Activated CD4-positive, CD25-positive, alpha-beta regulatory T cell treated with anti-CD3 and anti-CD28 coated beads, Interleukin-2, amount 50 U/mL, for 72 hours (primary cell): ENCODE measurements around the gene PRKAG2.
A peak's percentile ranks its signal among the peaks of the same experiment; 100 is the strongest.
"Not testable (repeated sequence)": the region's sequence is repeated elsewhere in the genome, so short reads cannot be mapped to it uniquely, and the experiment has no call there.

ENCODE experiments used
- DNase-seq: peaks from one replicate; pipeline ENCODE4 v3.0.0; 2021

Gene PRKAG2

DNA sequence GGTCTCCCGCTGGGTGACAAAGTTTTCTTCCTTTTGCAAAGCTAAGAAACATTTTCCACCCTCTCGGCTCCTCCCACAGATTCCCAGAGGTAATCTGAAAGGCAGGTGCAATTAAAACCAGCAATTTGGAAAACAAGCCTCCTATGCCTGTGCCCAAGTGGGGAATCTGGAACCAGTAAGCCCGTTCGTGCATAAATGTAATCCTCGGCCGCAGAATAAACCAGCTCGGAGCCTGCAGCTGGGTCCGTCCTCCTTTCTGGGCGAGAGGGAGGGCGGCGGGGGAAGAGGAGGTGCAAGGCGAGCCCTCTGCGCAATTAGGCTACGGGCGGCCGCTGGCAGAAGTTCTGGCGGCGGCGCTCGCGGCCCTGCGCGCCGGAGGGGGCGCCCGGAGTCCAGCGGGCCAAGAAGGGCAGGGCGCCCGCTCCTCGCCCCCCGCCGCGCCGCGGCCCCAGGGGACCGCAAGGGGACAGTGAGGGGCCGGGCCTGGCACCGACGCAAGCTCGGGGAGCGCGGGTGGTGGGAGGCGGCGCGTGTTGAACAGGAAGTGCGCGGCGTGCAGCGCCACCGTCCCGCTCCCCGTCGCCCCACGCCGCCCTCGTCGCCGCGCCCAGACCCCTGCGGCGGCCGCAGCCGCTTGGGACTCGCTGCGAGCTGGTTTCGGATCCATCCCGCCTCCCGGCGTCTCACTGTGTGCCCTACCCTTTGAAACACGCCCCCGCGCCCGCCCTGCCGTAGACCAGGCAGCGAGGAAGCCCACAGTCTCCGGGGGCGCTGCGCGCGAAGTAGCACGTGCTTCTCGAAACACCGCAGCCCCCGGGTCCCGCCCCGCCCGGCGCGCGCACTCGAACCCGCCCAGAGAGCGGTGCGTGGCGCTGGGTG lies at the start of gene PRKAG2:
TSS of gene PRKAG2 (minus strand) at position 217 of the 879 bp plus-strand sequence. CDS start 495 bp downstream, outside the sequence.
- DNase-seq = peak; percentile 69

DNA sequence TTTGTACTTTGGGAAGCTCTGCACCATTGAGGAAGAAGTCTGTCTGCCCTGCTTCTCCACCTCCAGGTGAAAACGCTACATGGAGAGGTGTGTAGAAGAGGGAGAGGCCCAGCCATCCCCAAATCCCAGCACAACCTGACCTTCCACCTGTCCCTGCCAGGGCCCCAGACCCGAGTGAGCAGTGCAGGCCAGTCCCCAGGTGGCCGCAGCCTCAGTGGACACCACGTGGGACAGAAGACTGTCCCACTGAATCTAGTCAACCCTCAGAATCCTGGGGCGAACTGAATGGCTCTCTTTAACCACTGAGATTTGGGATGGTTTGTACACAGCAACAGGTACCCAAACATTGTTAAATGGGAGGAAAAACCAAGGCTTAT lies 49.4 kb upstream of the PRKAG2 start:
- DNase-seq = no peak

DNA sequence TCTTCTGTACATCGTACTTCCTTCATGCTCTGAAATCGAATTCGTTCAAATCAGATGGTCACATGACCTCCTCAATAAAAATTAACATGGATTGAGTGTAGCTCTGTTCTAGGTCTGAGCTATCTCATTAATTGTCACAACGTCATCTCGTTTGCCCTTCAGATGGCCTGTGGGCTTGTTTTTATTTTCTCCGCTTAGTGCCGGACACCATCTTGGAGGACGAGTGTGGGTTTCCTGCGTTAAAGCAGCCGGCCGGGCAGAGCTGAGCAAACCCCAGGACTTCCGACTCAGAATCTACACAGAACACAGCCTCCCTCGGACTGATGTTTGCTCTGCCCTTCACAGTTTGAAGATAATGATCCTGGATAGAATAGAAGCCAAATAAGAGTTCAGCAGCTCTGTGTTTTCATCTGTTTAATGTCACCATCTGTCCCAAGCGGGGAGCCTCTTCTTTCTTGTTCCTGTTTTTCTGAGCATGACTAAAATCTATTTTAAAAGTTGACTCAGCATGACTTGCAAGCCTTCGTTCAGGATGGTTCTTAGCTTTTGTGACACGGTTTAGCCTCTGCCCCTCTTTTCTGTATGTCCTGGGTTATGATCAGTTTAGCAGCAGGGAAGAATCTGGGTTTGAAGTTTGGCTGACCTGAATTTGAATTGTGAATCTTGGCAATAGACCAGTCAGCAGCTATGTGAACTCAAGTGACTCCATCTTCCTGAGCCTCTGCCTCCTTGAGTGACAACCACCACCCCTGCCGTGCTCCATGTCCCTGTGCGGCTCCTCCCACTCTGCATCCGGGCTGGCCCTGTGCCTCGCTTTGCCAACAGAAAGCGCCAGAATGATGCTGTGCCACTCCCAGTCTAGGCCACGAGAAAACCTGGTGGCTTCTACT lies 48.8 kb upstream of the PRKAG2 start:
- no peak for DNase-seq

DNA sequence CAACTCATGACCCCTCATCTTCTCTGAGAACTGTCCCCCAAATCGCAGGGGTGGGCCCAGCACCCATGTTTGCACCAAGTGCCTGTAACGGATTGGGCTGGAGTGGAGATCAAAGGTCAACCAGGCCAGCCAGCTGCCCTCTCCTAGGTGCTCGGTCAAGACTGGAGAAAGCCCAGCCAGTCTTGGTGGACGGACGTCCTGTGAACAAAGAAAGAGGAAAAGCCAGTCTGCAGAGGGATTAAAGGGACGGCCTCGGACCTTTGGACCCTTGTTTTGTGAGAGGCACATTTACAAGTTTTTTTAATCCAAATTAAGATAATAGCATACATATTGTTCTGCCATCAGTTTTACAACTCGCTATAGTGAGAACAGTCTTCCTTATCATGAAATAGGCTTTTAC lies 47.6 kb upstream of the PRKAG2 start:
- DNase-seq = no peak

DNA sequence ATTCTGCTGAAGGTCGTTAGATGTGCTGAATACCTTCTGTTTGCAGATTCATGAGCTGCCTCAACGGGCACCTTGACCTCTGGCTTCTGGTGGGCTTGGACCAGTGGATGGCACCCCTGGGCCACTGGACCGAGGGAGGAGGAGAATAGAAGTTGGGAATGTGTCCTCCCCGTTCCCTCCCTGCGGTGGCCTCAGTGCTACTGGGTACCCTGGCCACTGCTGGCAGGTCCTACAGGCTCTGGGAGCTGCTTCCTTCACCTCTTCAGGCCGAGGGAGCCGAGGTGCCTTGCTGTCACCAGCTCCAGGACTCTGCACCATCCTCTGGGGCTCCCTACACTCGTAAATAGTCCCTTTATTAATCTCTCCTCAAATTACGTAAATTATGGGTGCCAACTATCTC lies 47.1 kb upstream of the PRKAG2 start:
- no peak for DNase-seq

DNA sequence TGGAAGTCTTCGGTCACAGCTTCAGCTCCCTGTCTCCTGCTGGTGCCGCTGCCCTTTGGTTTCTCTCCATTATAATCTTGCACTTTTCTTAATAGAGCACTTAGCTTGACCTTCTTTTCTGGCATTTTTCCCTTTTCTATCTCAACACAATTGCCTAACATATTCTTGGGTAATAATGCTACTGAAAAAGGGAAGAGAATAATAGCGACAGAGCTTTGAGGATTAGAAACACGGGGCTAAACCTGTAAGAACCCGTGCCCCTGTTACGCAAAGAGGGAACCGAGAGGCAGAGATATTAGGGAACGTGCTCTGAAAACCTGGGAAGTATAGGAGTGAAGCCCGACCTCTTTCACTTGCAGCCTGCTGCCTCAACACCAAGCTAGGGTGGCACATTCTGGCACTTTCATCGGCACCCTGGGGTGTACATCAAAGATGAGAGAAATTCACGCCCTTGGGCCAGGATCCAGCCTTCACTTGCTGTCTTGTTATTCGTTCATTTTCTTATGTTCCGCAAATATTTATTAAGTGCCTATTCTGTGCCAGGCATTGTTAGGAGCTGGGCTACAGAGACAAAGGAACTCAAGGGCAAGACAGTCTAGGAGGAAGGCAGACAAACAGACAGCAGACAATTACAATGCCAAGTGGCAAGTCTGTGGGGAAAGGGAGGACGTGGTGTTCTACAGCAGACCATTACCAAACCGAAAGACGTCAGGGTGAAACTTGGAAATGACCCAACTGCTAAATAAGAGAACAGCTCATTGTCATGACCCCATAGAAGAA lies 46.4 kb upstream of the PRKAG2 start:
- no peak for DNase-seq

DNA sequence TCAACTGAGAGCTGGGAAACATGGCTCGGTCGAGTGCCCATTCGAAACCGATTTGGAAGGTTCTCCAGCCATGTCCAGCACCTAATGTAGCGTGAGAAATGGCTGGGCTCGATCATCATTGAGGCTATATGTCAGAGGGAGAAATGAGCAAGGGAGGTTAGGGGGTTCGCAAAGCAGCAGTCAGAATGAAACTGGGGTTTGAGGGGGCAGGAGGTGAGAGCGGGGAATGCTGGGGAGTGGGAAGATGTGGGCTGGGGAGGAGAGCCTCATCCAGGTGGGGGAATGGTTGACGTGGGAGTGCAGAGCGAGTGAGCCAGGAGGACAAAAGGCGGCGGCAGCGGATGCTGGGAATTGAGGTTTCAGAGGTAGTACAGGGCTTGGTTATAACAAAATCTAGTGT lies 44.5 kb upstream of the PRKAG2 start:
- DNase-seq = no peak

DNA sequence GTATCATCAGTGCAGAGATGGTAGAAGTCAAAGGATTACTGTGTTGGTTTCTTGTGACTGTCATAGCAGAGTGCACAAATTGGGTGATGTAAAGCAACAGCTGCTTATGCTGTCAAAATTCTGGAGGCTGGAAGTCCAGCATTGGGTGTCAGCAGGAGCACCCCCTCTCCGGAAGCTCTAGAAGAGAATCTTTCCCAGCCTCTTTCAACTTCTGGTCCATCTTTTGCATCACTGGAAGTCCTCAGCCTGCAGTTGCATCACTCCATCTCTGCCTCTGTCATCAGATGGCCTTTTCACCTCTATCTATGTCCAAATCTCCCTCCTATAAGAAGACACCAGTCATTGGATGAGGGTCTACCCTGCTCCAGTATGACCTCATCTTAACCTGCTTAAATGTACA lies 43.6 kb upstream of the PRKAG2 start:
- DNase-seq = no peak

DNA sequence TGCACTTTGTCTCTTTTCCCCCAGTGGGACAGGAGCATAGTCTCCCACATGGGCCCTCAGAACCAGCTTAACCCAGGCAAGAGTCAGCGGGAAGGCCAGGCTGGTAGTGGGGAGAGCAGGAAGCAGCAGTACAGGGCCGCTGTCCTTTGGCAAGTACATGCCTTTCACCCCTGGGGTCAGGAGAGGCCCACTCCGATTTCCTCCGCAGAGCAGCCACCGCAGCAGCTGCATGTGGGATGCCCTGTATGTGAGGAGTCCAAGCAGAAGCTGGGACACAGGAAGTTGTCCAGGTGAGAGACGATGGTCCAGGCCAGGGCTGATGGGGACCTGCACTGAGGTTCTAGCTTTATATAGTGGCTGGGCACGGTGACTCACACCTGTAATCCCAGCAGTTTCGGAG lies 42.7 kb upstream of the PRKAG2 start:
- no peak for DNase-seq

DNA sequence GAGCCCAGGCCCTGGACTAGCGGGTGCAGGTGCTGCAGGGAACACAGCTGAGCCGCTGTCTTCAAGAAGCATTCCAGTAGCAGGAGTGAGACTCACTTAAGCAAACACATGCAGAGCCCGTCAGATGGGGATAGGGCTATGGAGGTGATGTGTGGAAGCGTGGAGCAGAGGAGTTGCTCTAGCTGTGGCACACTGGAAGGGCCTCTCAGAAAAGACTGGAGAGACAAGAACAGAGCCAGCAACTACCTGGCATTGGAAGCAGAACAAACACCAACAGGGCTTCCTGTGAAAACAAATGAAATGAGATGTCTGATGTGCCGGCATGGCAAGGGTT lies 41.6 kb upstream of the PRKAG2 start:
- DNase-seq = no peak

DNA sequence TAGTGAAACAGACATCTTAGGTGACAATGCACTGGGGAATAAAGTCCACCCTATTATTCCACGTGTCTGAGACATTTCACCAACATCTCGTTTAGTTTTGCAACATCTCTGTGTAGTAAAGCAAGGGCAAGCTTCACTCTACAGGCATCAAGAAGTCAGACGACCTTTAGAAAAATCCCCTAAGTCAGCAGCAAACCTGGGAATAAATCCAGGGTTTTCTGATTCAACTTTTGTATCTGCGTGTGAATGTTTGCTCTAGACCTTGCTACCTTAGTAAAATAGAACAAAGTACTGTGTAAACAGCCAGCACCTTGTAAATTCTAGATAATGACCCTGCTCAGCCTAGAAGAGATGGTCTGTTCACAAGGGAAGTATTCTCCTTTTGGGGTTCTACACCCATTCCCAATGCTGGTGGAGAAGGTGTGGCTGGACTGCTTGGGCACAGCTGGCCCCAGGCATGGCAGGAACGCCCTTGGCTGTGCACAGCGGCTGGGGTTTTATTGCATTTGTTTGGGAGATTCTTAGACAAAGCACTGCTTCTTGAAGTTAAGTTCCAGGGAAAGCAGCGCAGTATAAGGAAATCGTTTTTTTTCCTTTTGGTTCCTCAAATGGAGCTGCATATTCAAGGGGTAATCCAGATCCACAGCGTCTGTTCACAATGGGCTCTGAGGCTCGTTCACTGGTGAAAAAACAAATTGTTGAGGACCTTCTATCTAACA lies 41.0 kb upstream of the PRKAG2 start:
- no peak for DNase-seq

DNA sequence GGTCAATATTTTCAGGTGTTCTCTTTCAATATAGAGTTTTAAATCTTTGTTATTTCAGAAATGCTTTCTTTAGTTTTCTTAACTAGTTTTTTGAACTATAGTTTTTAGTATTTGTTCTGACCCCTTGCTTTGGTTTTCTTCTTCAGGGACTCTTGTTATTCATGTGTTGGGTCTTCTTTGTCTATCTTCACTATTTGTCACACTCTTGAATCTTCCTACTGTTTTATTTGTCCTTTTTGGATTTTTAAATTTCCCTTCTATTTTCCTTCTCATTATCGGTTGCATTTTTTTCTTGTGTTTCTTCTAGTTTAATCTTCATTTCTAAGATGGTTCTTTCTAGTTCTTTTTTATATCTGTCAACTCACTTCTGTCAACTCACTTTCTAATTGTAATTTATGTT lies 37.1 kb upstream of the PRKAG2 start:
- no peak for DNase-seq

DNA sequence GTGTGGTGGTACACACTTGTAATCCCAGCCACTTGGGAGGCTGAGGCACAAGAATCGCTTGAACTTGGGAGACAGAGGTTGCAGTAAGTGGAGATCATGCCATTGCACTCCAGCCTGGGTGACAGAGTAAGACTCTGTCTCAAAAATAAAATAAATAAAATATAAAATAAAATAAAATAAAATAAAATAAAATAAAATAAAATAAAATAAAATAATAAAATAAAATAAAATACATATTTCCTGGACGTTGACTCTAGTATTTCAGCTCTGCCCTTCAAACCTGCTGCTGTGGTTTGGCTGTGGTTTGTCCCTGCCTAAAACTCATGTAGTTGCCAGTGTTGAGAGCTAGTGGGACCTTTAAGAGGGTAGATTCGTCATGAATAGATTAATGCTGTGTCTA lies 33.7 kb upstream of the PRKAG2 start:
- not testable (repeated sequence) for DNase-seq

DNA sequence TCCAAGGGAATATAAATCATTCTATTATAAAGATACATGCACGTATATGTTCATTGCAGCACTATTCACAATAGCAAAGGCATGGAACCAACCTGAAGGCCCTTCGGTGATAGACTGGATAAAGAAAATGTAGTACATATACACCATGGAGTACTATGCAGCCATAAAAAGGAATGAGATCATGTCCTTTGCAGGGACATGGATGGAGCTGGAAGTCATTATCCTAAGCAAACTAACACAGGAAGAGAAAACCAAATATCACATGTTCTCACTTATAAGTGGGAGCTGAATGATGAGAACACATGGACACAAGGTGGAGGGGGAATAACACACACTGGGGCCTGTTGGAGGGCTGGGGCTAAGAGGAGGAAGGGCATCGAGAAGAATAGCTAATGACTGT lies 30.2 kb upstream of the PRKAG2 start:
- DNase-seq = not testable (repeated sequence)

DNA sequence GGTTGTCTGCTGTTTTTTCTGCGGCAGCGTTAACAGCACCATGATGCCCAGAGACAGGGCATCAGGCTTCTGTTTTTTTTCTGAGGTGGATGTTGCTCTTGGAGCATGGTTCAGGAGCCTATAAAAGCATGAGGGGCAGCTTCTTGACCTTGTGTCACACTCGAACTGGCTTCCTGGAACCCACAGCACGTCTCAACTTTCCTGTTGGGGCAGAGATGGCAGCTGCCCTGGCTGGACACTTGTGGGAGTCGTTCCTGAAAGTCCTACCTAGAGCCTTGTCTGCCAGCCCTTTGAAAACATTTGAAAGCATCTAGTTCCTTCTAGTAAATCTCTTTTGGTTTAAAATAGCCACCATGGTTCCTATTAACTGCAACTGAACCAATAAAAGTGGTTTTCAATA lies 28.9 kb upstream of the PRKAG2 start:
- no peak for DNase-seq

DNA sequence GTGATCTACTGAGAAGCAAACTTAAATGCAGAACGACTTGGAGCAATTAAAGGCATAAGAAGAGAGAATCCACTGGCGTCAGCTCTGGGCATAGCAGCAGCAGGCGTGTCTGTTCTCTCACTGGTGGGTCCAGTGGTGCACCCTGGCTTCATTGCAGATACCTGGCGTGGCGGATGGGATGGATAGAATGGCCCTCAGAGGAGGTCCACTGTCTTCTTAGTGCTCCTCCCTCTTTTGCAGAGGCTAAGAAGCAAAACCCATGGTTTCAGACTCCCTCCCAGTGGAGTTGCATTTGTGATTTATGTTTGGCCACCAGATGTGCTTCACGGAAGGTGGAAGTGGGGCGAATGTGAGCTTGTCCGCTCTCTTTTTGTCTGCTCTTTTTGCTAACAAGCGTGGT lies 28.4 kb upstream of the PRKAG2 start:
- DNase-seq = no peak

DNA sequence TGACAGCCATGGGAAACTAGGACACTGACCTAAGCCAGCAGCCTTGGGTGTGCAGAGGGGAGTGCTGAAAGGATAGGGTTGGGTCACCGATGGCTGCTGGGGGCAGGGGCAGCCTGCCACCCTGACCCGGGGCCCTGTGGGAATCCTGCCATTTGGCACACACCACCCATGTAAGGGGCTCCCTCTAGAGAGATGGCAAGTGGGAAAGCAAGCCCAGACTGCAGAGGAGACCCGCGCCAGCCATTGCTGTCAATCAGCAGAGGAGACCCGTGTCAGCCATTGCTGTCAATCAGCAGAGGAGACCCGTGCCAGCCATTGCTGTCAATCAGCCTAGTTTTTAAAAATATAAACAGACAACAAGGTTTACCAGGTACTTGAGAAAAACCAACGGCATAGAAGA lies 27.4 kb upstream of the PRKAG2 start:
- no peak for DNase-seq

DNA sequence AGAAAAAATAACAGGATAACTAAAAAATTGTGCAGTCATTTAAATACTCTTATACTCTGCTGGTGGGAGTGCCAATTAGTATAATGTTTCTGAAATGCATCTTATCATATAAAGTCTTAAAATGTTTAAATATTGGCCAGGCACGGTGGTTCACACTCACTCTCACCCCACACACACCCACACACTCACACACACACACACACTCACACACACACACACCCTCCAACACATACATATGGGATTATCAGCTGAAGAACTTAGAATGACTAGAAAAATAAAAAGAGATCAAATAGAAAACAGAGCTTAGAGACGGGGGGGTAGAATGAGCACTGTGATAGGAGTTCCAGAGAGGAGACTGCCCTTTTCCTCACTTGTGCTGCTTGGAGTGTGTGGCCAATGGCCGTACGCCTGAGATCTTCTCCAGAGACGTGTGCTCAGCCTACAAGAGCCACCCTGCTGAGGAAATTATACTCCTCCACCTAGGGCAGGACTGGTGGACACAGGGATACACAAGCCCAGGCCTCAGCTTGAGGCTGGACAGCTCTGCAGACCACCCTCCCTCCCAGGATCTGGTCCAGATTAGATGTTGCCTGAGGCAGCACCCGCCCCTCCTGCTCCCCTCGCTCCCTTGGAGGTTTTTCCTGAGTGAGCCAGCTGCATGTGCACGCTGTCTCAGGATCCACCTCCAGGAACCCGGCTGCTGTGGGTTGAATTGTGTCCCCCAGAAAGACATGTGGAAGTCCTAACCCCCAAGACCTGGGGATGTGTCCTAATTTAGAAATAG lies 26.5 kb upstream of the PRKAG2 start:
- DNase-seq = no peak

DNA sequence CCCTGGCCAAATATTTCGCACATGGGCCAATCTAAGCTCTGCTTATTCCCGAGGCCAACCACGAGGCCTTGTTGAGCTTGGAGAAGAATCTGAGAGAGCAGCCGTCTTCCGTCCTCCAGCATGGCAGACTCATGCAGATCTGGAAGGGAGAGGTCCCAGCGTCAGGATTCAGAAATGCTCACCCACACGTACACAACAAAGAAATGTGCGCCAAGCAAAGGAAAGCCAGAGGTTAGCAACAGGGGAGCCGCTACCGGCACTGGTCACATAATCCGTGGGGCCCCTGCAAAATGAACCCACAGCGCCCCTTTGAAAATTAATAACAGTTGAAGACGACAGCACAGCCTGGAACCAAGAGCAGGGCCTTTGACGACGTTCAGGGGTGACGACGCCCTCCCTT lies 25.4 kb upstream of the PRKAG2 start:
- no peak for DNase-seq

DNA sequence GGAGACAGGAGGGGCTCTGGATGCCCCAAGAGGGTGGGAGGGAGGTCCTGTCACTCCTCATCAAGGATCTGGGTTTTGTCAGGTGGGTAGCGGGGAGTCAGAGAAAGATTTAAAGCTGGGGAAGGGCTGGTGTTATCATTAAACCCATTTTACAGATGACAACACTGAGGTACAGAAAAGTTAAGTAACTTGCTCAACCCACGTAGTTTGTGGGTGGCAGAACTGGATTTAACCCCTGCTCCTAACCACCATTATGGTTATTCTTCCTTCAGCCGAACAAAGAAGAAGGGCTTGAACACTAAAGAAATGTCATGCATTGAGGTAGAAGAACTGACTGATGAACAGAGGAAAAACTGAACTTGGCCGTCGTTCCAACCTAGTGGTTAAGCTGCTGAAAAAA lies 24.9 kb upstream of the PRKAG2 start:
- no peak for DNase-seq

DNA sequence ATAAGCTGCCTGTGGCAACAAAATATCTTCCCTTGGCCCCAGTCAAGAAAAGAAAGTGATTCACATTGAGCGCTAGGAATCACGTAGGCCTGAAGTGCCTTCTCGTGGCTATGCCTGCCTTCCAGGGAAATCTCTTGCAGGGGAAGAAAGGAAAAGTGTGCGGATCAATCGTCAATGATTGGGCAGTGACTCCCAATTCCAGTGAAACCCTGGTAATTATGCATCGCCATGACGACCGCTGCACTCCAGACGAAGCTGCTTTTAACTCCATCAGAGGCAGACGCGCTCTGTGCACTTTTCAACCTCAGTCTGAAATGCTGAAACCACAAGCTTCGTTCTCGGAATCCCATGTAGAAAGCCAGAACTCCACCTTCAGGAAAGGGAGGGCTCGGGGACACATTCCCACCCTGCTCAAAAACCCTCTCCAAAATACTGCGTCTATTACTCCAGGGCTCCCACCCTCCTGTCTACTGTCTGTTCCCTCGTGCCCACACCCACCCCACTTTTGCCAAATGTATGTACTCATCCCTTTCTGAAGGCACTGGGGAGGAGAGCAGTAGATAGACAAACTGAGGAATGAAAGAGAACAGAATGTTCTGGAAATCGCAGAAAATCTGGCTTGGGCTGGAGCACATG lies 24.2 kb upstream of the PRKAG2 start:
- no peak for DNase-seq
